ENCODE results near the gene USF1.
A peak's percentile ranks its signal among the peaks of the same experiment; 100 is the strongest.

Gene USF1

DNA sequence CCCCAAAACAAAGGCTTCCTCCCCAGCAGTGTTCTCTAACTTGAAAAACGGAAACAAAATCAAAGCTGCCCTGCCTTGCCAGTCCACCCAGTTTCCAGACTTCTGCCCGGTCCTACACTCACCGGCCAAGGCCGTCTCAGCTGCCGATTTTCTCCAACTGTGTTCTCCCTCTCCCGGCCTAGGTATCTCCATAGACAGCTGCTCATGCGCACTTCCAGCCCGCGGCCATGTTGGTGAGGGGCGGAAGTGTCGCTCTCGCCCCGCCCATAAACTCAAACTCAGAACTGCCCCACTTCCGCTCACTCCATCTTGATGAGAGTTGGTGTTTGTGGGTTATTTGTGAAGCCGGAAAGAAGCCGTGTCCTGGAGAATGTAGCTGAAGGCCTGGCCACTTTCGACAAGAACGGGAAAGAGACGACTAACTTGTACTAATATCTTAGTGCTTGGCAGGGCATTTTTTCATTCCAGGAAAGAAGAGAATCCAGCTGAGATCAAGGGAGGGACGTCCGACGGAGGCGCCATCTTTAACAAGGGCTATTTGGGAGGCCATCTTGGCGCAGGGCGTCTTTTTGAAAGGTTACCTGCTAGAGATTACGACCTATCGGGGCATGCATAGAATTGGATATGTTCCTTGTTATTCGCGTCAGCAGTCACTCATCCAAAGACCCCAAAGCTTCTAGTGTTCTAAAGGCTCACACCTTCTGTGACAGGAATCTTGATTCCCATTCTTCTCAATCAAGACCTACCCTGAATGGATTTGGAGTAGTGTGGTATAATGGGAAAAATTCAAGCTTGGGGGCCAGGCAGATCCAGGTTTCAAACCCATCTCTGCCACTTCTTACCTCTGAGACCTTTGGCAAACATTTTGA is at the start of gene USF1:
TSS of gene USF1 (minus strand) at position 242 of the 869 bp plus-strand sequence. CDS start 2,702 bp downstream, outside the sequence.
- Histone ChIP-seq H3K9me2 (replicated peaks; ENCODE audit: low read depth, low read length) (no peaks in the 10 kb centered on the region), H3K27me3 (ENCODE audit: insufficient read depth, low read length, poor library complexity, severe bottlenecking) (no peaks in the 10 kb centered on the region), H3K36me3 (ENCODE audit: insufficient read depth, low read length) (peaks cover 36% of the 10 kb centered on the region; the same call in 1 of the 2 replicates), H3K9ac (ENCODE audit: low read depth, low read length, poor library complexity, severe bottlenecking) (peak within 1 kb of the TSS; percentile 91), H2AFZ (ENCODE audit: low read length) (peak within 1 kb of the TSS; percentile 87), H3K4me2 (ENCODE audit: low read depth, low read length, poor library complexity, severe bottlenecking) (peak within 1 kb of the TSS; percentile 100), H4K20me1 (ENCODE audit: insufficient read depth, low read length, poor library complexity, severe bottlenecking) (no peaks in the 10 kb centered on the region), H3K79me2 (ENCODE audit: insufficient read depth, low read length) (peaks cover 36% of the 10 kb centered on the region), H3K4me3 (ENCODE audit: low read length, poor library complexity, severe bottlenecking) (peak within 1 kb of the TSS; percentile 91), H3K4me1 (ENCODE audit: insufficient read depth, low read length, poor library complexity, severe bottlenecking) (peaks cover 22% of the 10 kb centered on the region), H3K9me3 (ENCODE audit: insufficient read depth, low read depth, low read length) (no peaks in the 10 kb centered on the region), H3F3A (ENCODE audit: low read depth) (no peaks in the 10 kb centered on the region)
- no peak for TF ChIP-seq EZH2phosphoT487 (IDR thresholded peaks at IDR 0.05; ENCODE audit: borderline replicate concordance)
- TF ChIP-seq, protein P1, sequence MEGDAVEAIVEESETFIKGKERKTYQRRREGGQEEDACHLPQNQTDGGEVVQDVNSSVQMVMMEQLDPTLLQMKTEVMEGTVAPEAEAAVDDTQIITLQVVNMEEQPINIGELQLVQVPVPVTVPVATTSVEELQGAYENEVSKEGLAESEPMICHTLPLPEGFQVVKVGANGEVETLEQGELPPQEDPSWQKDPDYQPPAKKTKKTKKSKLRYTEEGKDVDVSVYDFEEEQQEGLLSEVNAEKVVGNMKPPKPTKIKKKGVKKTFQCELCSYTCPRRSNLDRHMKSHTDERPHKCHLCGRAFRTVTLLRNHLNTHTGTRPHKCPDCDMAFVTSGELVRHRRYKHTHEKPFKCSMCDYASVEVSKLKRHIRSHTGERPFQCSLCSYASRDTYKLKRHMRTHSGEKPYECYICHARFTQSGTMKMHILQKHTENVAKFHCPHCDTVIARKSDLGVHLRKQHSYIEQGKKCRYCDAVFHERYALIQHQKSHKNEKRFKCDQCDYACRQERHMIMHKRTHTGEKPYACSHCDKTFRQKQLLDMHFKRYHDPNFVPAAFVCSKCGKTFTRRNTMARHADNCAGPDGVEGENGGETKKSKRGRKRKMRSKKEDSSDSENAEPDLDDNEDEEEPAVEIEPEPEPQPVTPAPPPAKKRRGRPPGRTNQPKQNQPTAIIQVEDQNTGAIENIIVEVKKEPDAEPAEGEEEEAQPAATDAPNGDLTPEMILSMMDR (conservative IDR thresholded peaks at IDR 0.05; ENCODE audit: low read length), result no peak

DNA sequence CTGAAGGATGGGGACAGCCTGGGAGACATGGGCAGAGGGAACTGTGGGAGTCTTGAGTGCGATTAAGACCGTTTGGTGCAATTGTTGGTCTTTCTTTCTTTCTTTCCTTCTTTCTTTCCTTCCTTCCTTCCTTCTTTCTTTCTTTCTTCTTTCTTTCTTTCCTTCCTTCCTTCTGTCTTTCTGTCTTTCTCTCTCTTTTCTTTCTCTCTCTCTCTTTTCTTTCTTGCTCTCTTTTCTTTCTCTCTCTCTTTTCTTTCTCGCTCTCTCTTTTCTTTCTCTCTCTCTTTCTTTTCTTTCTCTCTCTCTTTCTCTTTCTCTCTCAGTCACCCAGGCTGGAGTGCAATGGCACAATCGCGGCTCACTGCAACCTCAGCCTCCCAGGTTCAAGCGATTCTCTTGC is 49.5 kb upstream of the USF1 start:
- Histone ChIP-seq H3K4me2 (ENCODE audit: low read depth, low read length, poor library complexity, severe bottlenecking) (no peak overlapping the region), H3K9me3 (ENCODE audit: insufficient read depth, low read depth, low read length) (no peaks in the 10 kb centered on the region), H3K4me3 (ENCODE audit: low read length, poor library complexity, severe bottlenecking) (no peak overlapping the region), H2AFZ (ENCODE audit: low read length) (no peak overlapping the region), H3K27me3 (ENCODE audit: insufficient read depth, low read length, poor library complexity, severe bottlenecking) (no peaks in the 10 kb centered on the region), H3K9me2 (replicated peaks; ENCODE audit: low read depth, low read length) (no peaks in the 10 kb centered on the region), H4K20me1 (ENCODE audit: insufficient read depth, low read length, poor library complexity, severe bottlenecking) (no peaks in the 10 kb centered on the region), H3K79me2 (ENCODE audit: insufficient read depth, low read length) (no peaks in the 10 kb centered on the region), H3K9ac (ENCODE audit: low read depth, low read length, poor library complexity, severe bottlenecking) (no peak overlapping the region), H3F3A (ENCODE audit: low read depth) (no peaks in the 10 kb centered on the region), H3K4me1 (ENCODE audit: insufficient read depth, low read length, poor library complexity, severe bottlenecking) (peaks cover 3% of the 10 kb centered on the region), H3K36me3 (ENCODE audit: insufficient read depth, low read length) (peaks cover 13% of the 10 kb centered on the region; the same call in 1 of the 2 replicates)
- TF ChIP-seq, protein P1 (conservative IDR thresholded peaks at IDR 0.05; ENCODE audit: low read length), result no peak
- no peak for TF ChIP-seq EZH2phosphoT487 (IDR thresholded peaks at IDR 0.05; ENCODE audit: borderline replicate concordance)

DNA sequence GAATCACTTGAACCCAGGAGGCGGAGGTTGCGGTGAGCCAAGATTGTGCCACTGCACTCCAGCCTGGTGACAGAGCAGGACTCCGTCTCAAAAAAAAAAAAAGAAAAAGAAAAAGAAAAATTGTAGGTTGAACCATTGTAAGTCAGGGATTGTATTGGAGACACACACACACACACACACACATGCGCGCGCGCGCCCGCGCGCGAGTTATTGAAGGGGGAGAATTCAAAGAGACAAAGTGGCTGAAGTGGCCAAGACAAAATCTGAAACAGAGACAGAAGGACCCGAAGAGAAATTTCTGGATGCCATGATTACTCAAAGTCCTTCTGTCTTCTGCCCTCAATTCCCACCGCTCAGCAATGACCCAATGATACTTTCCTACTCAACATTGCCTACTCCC is 48.7 kb upstream of the USF1 start:
- Histone ChIP-seq H3K4me3 (ENCODE audit: low read length, poor library complexity, severe bottlenecking) (no peak overlapping the region), H3K36me3 (ENCODE audit: insufficient read depth, low read length) (peaks cover 5% of the 10 kb centered on the region; the same call in 1 of the 2 replicates)
- no peak for TF ChIP-seq EZH2phosphoT487 (IDR thresholded peaks at IDR 0.05; ENCODE audit: borderline replicate concordance)
- TF ChIP-seq, protein P1 (conservative IDR thresholded peaks at IDR 0.05; ENCODE audit: low read length), result no peak

More for the DNA sequence above, 48.7 kb upstream of the USF1 start:
- H3F3A ChIP-seq (ENCODE audit: low read depth), result no peaks in the 10 kb centered on the region
- H3K27me3 ChIP-seq (ENCODE audit: insufficient read depth, low read length, poor library complexity, severe bottlenecking), result no peaks in the 10 kb centered on the region
- H4K20me1 ChIP-seq (ENCODE audit: insufficient read depth, low read length, poor library complexity, severe bottlenecking), result no peaks in the 10 kb centered on the region
- H3K9me3 ChIP-seq (ENCODE audit: insufficient read depth, low read depth, low read length), result no peaks in the 10 kb centered on the region
- H3K9ac ChIP-seq (ENCODE audit: low read depth, low read length, poor library complexity, severe bottlenecking), result no peak overlapping the region
- H3K79me2 ChIP-seq (ENCODE audit: insufficient read depth, low read length), result no peaks in the 10 kb centered on the region
- no peak overlapping the region for H3K4me2 ChIP-seq (ENCODE audit: low read depth, low read length, poor library complexity, severe bottlenecking)
- no peak overlapping the region for H2AFZ ChIP-seq (ENCODE audit: low read length)
- peaks cover 3% of the 10 kb centered on the region for H3K4me1 ChIP-seq (ENCODE audit: insufficient read depth, low read length, poor library complexity, severe bottlenecking)
- no peaks in the 10 kb centered on the region for H3K9me2 ChIP-seq (replicated peaks; ENCODE audit: low read depth, low read length)

Measured in Loucy (cell line).